DND-41 (cell line): ENCODE measurements around the gene KRT5.

Source experiments
- ATAC-seq: fragments of 200-7000 bp; cut with Tn5 transposase; 3 replicates; pipeline ENCODE4 v1.9.1; 2021; ENCODE audit warnings: low read depth; ENCODE audit not compliant: insufficient read depth
- DNase-seq: peaks from one replicate; pipeline ENCODE4 v3.0.0-alpha.2; 2020
- H2AFZ ChIP-seq: 2 replicates; pipeline ENCODE4 v1.6.0; 2012; ENCODE audit warnings: low read depth, low read length
- H3K27ac ChIP-seq: 2 replicates; pipeline ENCODE4 v1.5.1; 2012; ENCODE audit warnings: low read length, inconsistent platforms
- H3K27me3 ChIP-seq: fragments of 200-600 bp; sonication (generic); 2 replicates; pipeline ENCODE4 v1.6.0; 2012; ENCODE audit warnings: low read length, mild to moderate bottlenecking, inconsistent platforms; ENCODE audit not compliant: insufficient read depth, poor library complexity
- H3K36me3 ChIP-seq: 2 replicates; pipeline ENCODE4 v1.5.1; 2012; ENCODE audit warnings: low read length, inconsistent platforms; ENCODE audit not compliant: insufficient read depth
- H3K4me1 ChIP-seq: 2 replicates; pipeline ENCODE4 v1.5.1; 2012; ENCODE audit warnings: mild to moderate bottlenecking, low read length; ENCODE audit not compliant: insufficient read depth
- H3K4me2 ChIP-seq: 2 replicates; pipeline ENCODE4 v1.6.0; 2012; ENCODE audit warnings: mild to moderate bottlenecking, moderate library complexity, low read length, inconsistent platforms; ENCODE audit not compliant: insufficient read depth
- H3K4me3 ChIP-seq, 2 experiments: fragments of 200-600 bp in 1 of 2; shearing (Covaris generic) in 1 of 2; 2 replicates each; pipeline ENCODE4 v1.5.1; 2012 to 2016; ENCODE audit warnings: inconsistent platforms in 2 of 2, low read length in 2 of 2, mild to moderate bottlenecking in 2 of 2, low read depth in 1 of 2, moderate library complexity in 1 of 2
- H3K79me2 ChIP-seq: 2 replicates; pipeline ENCODE4 v1.6.0; 2012; ENCODE audit warnings: low read length, inconsistent platforms; ENCODE audit not compliant: insufficient read depth
- H3K9ac ChIP-seq: 2 replicates; pipeline ENCODE4 v1.6.0; 2012; ENCODE audit warnings: low read depth, mild to moderate bottlenecking, inconsistent platforms, low read length, moderate library complexity
- H3K9me3 ChIP-seq: 2 replicates; pipeline ENCODE4 v1.5.1; 2012; ENCODE audit warnings: low read length, moderate library complexity, mild to moderate bottlenecking, inconsistent platforms; ENCODE audit not compliant: insufficient read depth, severe bottlenecking
- H4K20me1 ChIP-seq: 2 replicates; pipeline ENCODE4 v1.6.0; 2012; ENCODE audit warnings: low read length; ENCODE audit not compliant: insufficient read depth
- CTCF ChIP-seq: IDR thresholded peaks from 2 replicates; pipeline ENCODE4 v1.5.1; 2012; ENCODE audit warnings: borderline replicate concordance, low read length, moderate library complexity, mild to moderate bottlenecking; ENCODE audit not compliant: poor library complexity, severe bottlenecking; ENCODE audit errors: extremely low read depth
- EZH2 ChIP-seq: IDR thresholded peaks from 3 replicates; pipeline ENCODE4 v1.6.1; 2012; ENCODE audit warnings: borderline replicate concordance, low read depth, mild to moderate bottlenecking, moderate library complexity, low read length, inconsistent platforms; ENCODE audit not compliant: severe bottlenecking

KRT5 gene

GRCh38 chr12:52534482-52534881 lies 14.3 kb upstream of the KRT5 start:
- H3K4me3 ChIP-seq: no peak overlapping the region
- H3K27me3 ChIP-seq: peaks cover 3% of the 10 kb centered on the region
- no peaks in the 10 kb centered on the region for H3K79me2 ChIP-seq
- no peaks in the 10 kb centered on the region for H4K20me1 ChIP-seq
- H3K4me2 ChIP-seq: no peak overlapping the region
- H3K4me1 ChIP-seq: no peaks in the 10 kb centered on the region
- no peak overlapping the region for H2AFZ ChIP-seq
- ATAC-seq (no peak), DNase-seq (no peak)
- TF ChIP-seq EZH2: no peak
- no peak for TF ChIP-seq CTCF
- no peaks in the 10 kb centered on the region for H3K36me3 ChIP-seq
- H3K9ac ChIP-seq: no peak overlapping the region
- H3K9me3 ChIP-seq: no peaks in the 10 kb centered on the region
- no peak overlapping the region for H3K27ac ChIP-seq

- Histone ChIP-seq H3K4me3 (no peak overlapping the region), H2AFZ (no peak overlapping the region), H3K27ac (no peak overlapping the region), H3K9me3 (no peaks in the 10 kb centered on the region), H3K4me1 (no peaks in the 10 kb centered on the region), H3K9ac (no peak overlapping the region), H3K27me3 (peaks cover 3% of the 10 kb centered on the region), H3K36me3 (no peaks in the 10 kb centered on the region), H3K79me2 (no peaks in the 10 kb centered on the region), H3K4me2 (no peak overlapping the region), H4K20me1 (no peaks in the 10 kb centered on the region)
- TF ChIP-seq EZH2 (no peak), CTCF (no peak)
- DNase-seq (no peak), ATAC-seq (no peak)
These were observed 13.7 kb upstream of the KRT5 start for GRCh38 chr12:52533686-52534470.

- H3K27me3 ChIP-seq: peaks cover 3% of the 10 kb centered on the region
- no peak overlapping the region for H2AFZ ChIP-seq
- H3K4me3 ChIP-seq: no peak overlapping the region
- TF ChIP-seq EZH2 (no peak), CTCF (no peak)
- no peak overlapping the region for H3K9ac ChIP-seq
- ATAC-seq (no peak), DNase-seq (no peak)
- H3K27ac ChIP-seq: no peak overlapping the region
- no peaks in the 10 kb centered on the region for H3K79me2 ChIP-seq
- no peak overlapping the region for H3K4me2 ChIP-seq
- H3K9me3 ChIP-seq: no peaks in the 10 kb centered on the region
- no peaks in the 10 kb centered on the region for H4K20me1 ChIP-seq
- H3K4me1 ChIP-seq: no peaks in the 10 kb centered on the region
- no peaks in the 10 kb centered on the region for H3K36me3 ChIP-seq
These were observed 12.4 kb upstream of the KRT5 start for GRCh38 chr12:52532636-52533035.
